K562 (cell line): Measurements from ENCODE around the gene SEC61A2. TPM values are rescaled to one million over a fixed set of nuclear protein-coding genes. Genes with fewer than 3 reads are reported as not detected.

Source experiments
- GABPB1 ChIP-seq: sonication (generic); formaldehyde crosslinking; IDR thresholded peaks from 2 replicates; pipeline ENCODE4 v1.8.0; 2022; ENCODE audit warnings: mild to moderate bottlenecking, missing genetic modification reagents
- NR2C2 ChIP-seq, 2 experiments: fragments of 200-800 bp in 1 of 2; sonication (Bioruptor generic) in 1 of 2; sonication (generic) in 1 of 2; formaldehyde crosslinking in 1 of 2; IDR thresholded peaks; 2 replicates each; pipeline versions ENCODE4 v1.6.1 to v1.8.0; 2016 to 2022; ENCODE audit warnings: mild to moderate bottlenecking in 1 of 2, missing compliant biosample characterization in 1 of 2, missing genetic modification characterization in 1 of 2, missing genetic modification reagents in 1 of 2
- SUPT5H ChIP-seq: fragments of 450-650 bp; IDR thresholded peaks from 2 replicates; pipeline ENCODE4 v1.6.1; 2016
- microRNA counts: library from miRNA; unstranded; fragments of <30 nt; microRNA quantifications from one replicate; lab custom pipeline; 2016
- microRNA-seq: library from miRNA; unstranded; fragments of <30 nt; microRNA quantifications from one replicate; pipeline ENCODE4, GENCODE V29; 2018; ENCODE audit warnings: borderline microRNAs expressed
- polyA plus RNA-seq, 8 experiments: library from polyadenylated mRNA; depleted of rRNA in 4 of 8; stranded (reverse) in 5 of 8; unstranded in 3 of 8; fragments of >200 nt; fragmentation: Nextera tagmentation in 2 of 8; fragmentation: Illumina TruSeq in 1 of 8; extraction: Ambion mirVana in 2 of 8; extraction: Trizol in 1 of 8; gene quantifications; 2 replicates each; pipeline versions ENCODE4 v1.2.1 to v1.2.3, GENCODE V29; 2011 to 2014; ENCODE audit warnings: inconsistent platforms in 1 of 8, missing spikeins in 1 of 8
- small RNA-seq: library from RNA; depleted of rRNA; stranded (forward); fragments of <200 nt; gene quantifications from one replicate; pipeline ENCODE3, GENCODE V24; 2014
- total RNA-seq, 7 experiments: library from RNA; depleted of rRNA in 6 of 7; stranded (reverse); fragments of >200 nt in 6 of 7; fragmentation: Illumina TruSeq in 2 of 7; extraction: Trizol in 2 of 7; gene quantifications; 2 replicates each; pipeline versions ENCODE4 v1.2.1 to v1.2.3, GENCODE V29; 2011 to 2021; ENCODE audit warnings: low replicate concordance in 1 of 7
- TF ChIP-seq, protein P1 (sequence below): fragments of 450-650 bp; IDR thresholded peaks from 2 replicates; pipeline ENCODE4 v1.6.1; 2017; ENCODE audit warnings: antibody characterized with exemption, mild to moderate bottlenecking
- TF ChIP-seq, protein P2 (sequence below): fragments of 450-650 bp; formaldehyde crosslinking; conservative IDR thresholded peaks from 2 replicates; pipeline ENCODE4 v1.4.0; 2022; ENCODE audit warnings: mild to moderate bottlenecking, missing genetic modification characterization

Gene SEC61A2
- total and polyA plus RNA-seq, 9 of the 15 experiments (the other 6 are each of a cell fraction or from before 2014, with no cell fraction given), result 1.2 to 9.7 (median 3.9) TPM

- TF ChIP-seq SUPT5H (no peak), NR2C2 (CRISPR knock-in tag; IDR thresholded peaks at IDR 0.05) (peak; percentile 61; the same call in 1 of the 2 replicates), NR2C2 (tag; IDR thresholded peaks at IDR 0.05) (peak; percentile 74), GABPB1 (CRISPR knock-in tag) (peak; percentile 37; the same call in 1 of the 2 replicates)
- TF ChIP-seq, protein P1, sequence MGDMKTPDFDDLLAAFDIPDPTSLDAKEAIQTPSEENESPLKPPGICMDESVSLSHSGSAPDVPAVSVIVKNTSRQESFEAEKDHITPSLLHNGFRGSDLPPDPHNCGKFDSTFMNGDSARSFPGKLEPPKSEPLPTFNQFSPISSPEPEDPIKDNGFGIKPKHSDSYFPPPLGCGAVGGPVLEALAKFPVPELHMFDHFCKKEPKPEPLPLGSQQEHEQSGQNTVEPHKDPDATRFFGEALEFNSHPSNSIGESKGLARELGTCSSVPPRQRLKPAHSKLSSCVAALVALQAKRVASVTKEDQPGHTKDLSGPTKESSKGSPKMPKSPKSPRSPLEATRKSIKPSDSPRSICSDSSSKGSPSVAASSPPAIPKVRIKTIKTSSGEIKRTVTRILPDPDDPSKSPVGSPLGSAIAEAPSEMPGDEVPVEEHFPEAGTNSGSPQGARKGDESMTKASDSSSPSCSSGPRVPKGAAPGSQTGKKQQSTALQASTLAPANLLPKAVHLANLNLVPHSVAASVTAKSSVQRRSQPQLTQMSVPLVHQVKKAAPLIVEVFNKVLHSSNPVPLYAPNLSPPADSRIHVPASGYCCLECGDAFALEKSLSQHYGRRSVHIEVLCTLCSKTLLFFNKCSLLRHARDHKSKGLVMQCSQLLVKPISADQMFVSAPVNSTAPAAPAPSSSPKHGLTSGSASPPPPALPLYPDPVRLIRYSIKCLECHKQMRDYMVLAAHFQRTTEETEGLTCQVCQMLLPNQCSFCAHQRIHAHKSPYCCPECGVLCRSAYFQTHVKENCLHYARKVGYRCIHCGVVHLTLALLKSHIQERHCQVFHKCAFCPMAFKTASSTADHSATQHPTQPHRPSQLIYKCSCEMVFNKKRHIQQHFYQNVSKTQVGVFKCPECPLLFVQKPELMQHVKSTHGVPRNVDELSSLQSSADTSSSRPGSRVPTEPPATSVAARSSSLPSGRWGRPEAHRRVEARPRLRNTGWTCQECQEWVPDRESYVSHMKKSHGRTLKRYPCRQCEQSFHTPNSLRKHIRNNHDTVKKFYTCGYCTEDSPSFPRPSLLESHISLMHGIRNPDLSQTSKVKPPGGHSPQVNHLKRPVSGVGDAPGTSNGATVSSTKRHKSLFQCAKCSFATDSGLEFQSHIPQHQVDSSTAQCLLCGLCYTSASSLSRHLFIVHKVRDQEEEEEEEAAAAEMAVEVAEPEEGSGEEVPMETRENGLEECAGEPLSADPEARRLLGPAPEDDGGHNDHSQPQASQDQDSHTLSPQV, result 0 out of 2 replicates have a peak, but pooled peaks have one; percentile 26
- TF ChIP-seq, protein P2, sequence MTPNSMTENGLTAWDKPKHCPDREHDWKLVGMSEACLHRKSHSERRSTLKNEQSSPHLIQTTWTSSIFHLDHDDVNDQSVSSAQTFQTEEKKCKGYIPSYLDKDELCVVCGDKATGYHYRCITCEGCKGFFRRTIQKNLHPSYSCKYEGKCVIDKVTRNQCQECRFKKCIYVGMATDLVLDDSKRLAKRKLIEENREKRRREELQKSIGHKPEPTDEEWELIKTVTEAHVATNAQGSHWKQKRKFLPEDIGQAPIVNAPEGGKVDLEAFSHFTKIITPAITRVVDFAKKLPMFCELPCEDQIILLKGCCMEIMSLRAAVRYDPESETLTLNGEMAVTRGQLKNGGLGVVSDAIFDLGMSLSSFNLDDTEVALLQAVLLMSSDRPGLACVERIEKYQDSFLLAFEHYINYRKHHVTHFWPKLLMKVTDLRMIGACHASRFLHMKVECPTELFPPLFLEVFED (CRISPR knock-in tag), result no peak
These were observed 85.3 kb downstream of the SEC61A2 start (continued) for GRCh38 chr10:12214763-12215218.

MicroRNAs encoded within 50 kb of the gene (microRNA counts, 767-probe panel; counts per million panel counts)
- microRNA hsa-miR-548ak (lab: Ali Mortazavi, UCI), result not detected

Small RNA genes lying within 50 kb of the gene (microRNA-seq; reads per million reads assigned to microRNA genes)
- gene MIR548AK, result not detected

Small RNA genes lying within 50 kb of the gene (small RNA-seq; reads per million reads assigned to genes)
- gene MIR548AK (not detected), gene RNU6-88P (not detected)

Other genes with a start within 250 kb of the SEC61A2 start
- gene UPF2, start 86.9 kb upstream of the SEC61A2 start, total RNA-seq (2014; rRNA removed), result 18.8 and 18.9 TPM in 2 replicates
- gene UPF2, start 86.9 kb upstream of the SEC61A2 start, total RNA-seq (2014; rRNA removed; fragmentation: Illumina TruSeq; extraction: Trizol), result 35.3 and 41.9 TPM in 2 replicates
- 33.1 and 35.8 TPM in 2 replicates for gene UPF2, start 86.9 kb upstream of the SEC61A2 start, total RNA-seq (2015; rRNA removed; fragmentation: Illumina TruSeq; extraction: Trizol)
- 20.9 and 21.2 TPM in 2 replicates for gene UPF2, start 86.9 kb upstream of the SEC61A2 start, total RNA-seq (2021)
- gene UPF2, start 86.9 kb upstream of the SEC61A2 start, polyA plus RNA-seq (2011; rRNA removed), result 18.9 and 27.2 TPM in 2 replicates
- gene UPF2, start 86.9 kb upstream of the SEC61A2 start, polyA plus RNA-seq (2014; fragmentation: Illumina TruSeq; extraction: Trizol), result 29.1 and 37.7 TPM in 2 replicates
- 10 to 100 TPM; 13.9 to 17.3 TPM for gene UPF2, start 86.9 kb upstream of the SEC61A2 start, polyA plus RNA-seq (2014; fragmentation: Nextera tagmentation; extraction: Ambion mirVana)
- 22.4 and 23.7 TPM in 2 replicates for gene UPF2, start 86.9 kb upstream of the SEC61A2 start, polyA plus RNA-seq (2014; rRNA removed)
- gene DHTKD1, start 60.7 kb upstream of the SEC61A2 start, total RNA-seq (2014; rRNA removed), result 4.8 and 7.1 TPM in 2 replicates
- gene DHTKD1, start 60.7 kb upstream of the SEC61A2 start, total RNA-seq (2014; rRNA removed; fragmentation: Illumina TruSeq; extraction: Trizol), result 6.8 and 8.4 TPM in 2 replicates
- 5.3 and 6.1 TPM in 2 replicates for gene DHTKD1, start 60.7 kb upstream of the SEC61A2 start, total RNA-seq (2015; rRNA removed; fragmentation: Illumina TruSeq; extraction: Trizol)
- 9.3 and 11.3 TPM in 2 replicates for gene DHTKD1, start 60.7 kb upstream of the SEC61A2 start, total RNA-seq (2021)
- gene DHTKD1, start 60.7 kb upstream of the SEC61A2 start, polyA plus RNA-seq (2011; rRNA removed), result 19.7 and 20.2 TPM in 2 replicates
- gene DHTKD1, start 60.7 kb upstream of the SEC61A2 start, polyA plus RNA-seq (2014; fragmentation: Illumina TruSeq; extraction: Trizol), result 10.0 TPM in 2 replicates
- gene DHTKD1, start 60.7 kb upstream of the SEC61A2 start, polyA plus RNA-seq (2014; fragmentation: Nextera tagmentation; extraction: Ambion mirVana), result 1 to 10 TPM; 3.1 to 3.3 TPM
- gene DHTKD1, start 60.7 kb upstream of the SEC61A2 start, polyA plus RNA-seq (2014; rRNA removed), result 7.6 and 9.1 TPM in 2 replicates
- 81.8 and 87.7 TPM in 2 replicates for gene NUDT5, start 66.2 kb downstream of the SEC61A2 start, total RNA-seq (2014; rRNA removed)
- 190 and 194 TPM in 2 replicates for gene NUDT5, start 66.2 kb downstream of the SEC61A2 start, total RNA-seq (2014; rRNA removed; fragmentation: Illumina TruSeq; extraction: Trizol)
- gene NUDT5, start 66.2 kb downstream of the SEC61A2 start, total RNA-seq (2015; rRNA removed; fragmentation: Illumina TruSeq; extraction: Trizol), result 200 and 201 TPM in 2 replicates
- 124 and 136 TPM in 2 replicates for gene NUDT5, start 66.2 kb downstream of the SEC61A2 start, total RNA-seq (2021)
- gene NUDT5, start 66.2 kb downstream of the SEC61A2 start, polyA plus RNA-seq (2011; rRNA removed), result 149 and 186 TPM in 2 replicates
- gene NUDT5, start 66.2 kb downstream of the SEC61A2 start, polyA plus RNA-seq (2014; fragmentation: Illumina TruSeq; extraction: Trizol), result 137 and 155 TPM in 2 replicates
- 100 to 1,000 TPM; 400 to 422 TPM for gene NUDT5, start 66.2 kb downstream of the SEC61A2 start, polyA plus RNA-seq (2014; fragmentation: Nextera tagmentation; extraction: Ambion mirVana)
- gene NUDT5, start 66.2 kb downstream of the SEC61A2 start, polyA plus RNA-seq (2014; rRNA removed), result 129 and 136 TPM in 2 replicates
- 156 and 190 TPM in 2 replicates for gene CDC123, start 66.5 kb downstream of the SEC61A2 start, total RNA-seq (2014; rRNA removed)
- gene CDC123, start 66.5 kb downstream of the SEC61A2 start, total RNA-seq (2014; rRNA removed; fragmentation: Illumina TruSeq; extraction: Trizol), result 210 and 226 TPM in 2 replicates
- gene CDC123, start 66.5 kb downstream of the SEC61A2 start, total RNA-seq (2015; rRNA removed; fragmentation: Illumina TruSeq; extraction: Trizol), result 200 and 203 TPM in 2 replicates
- gene CDC123, start 66.5 kb downstream of the SEC61A2 start, total RNA-seq (2021), result 135 and 137 TPM in 2 replicates
- gene CDC123, start 66.5 kb downstream of the SEC61A2 start, polyA plus RNA-seq (2011; rRNA removed), result 143 and 175 TPM in 2 replicates
- 288 and 297 TPM in 2 replicates for gene CDC123, start 66.5 kb downstream of the SEC61A2 start, polyA plus RNA-seq (2014; fragmentation: Illumina TruSeq; extraction: Trizol)
- 100 to 1,000 TPM; 153 to 223 TPM for gene CDC123, start 66.5 kb downstream of the SEC61A2 start, polyA plus RNA-seq (2014; fragmentation: Nextera tagmentation; extraction: Ambion mirVana)
- gene CDC123, start 66.5 kb downstream of the SEC61A2 start, polyA plus RNA-seq (2014; rRNA removed), result 145 TPM in 2 replicates
- gene CAMK1D, start 219.9 kb downstream of the SEC61A2 start, total RNA-seq (2014; rRNA removed), result not detected in 2 replicates
- 0.18 TPM in 1 of 2 replicates, not detected in the other for gene CAMK1D, start 219.9 kb downstream of the SEC61A2 start, total RNA-seq (2014; rRNA removed; fragmentation: Illumina TruSeq; extraction: Trizol)
- gene CAMK1D, start 219.9 kb downstream of the SEC61A2 start, total RNA-seq (2015; rRNA removed; fragmentation: Illumina TruSeq; extraction: Trizol), result not detected in 2 replicates
- 0.09 and 0.24 TPM in 2 replicates for gene CAMK1D, start 219.9 kb downstream of the SEC61A2 start, total RNA-seq (2021)
- 0.04 TPM in 1 of 2 replicates, not detected in the other for gene CAMK1D, start 219.9 kb downstream of the SEC61A2 start, polyA plus RNA-seq (2011; rRNA removed)
- gene CAMK1D, start 219.9 kb downstream of the SEC61A2 start, polyA plus RNA-seq (2014; fragmentation: Illumina TruSeq; extraction: Trizol), result 0.12 TPM in 2 replicates
- gene CAMK1D, start 219.9 kb downstream of the SEC61A2 start, polyA plus RNA-seq (2014; fragmentation: Nextera tagmentation; extraction: Ambion mirVana), result not detected
- 0.04 and 0.23 TPM in 2 replicates for gene CAMK1D, start 219.9 kb downstream of the SEC61A2 start, polyA plus RNA-seq (2014; rRNA removed)